Measurements from ENCODE around the gene ACSF2. TPM values are rescaled to one million over a fixed set of nuclear protein-coding genes. Genes with fewer than 3 reads are reported as not detected.

The ACSF2 gene
- total and polyA plus RNA-seq, 2 of the 13 experiments (the other 11 are each of a cell fraction or from before 2014, with no cell fraction given): 87.3 to 109 TPM

- TF ChIP-seq, protein P1, sequence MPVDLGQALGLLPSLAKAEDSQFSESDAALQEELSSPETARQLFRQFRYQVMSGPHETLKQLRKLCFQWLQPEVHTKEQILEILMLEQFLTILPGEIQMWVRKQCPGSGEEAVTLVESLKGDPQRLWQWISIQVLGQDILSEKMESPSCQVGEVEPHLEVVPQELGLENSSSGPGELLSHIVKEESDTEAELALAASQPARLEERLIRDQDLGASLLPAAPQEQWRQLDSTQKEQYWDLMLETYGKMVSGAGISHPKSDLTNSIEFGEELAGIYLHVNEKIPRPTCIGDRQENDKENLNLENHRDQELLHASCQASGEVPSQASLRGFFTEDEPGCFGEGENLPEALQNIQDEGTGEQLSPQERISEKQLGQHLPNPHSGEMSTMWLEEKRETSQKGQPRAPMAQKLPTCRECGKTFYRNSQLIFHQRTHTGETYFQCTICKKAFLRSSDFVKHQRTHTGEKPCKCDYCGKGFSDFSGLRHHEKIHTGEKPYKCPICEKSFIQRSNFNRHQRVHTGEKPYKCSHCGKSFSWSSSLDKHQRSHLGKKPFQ (CRISPR knock-in tag; IDR thresholded peaks at IDR 0.05; ENCODE audit: insufficient replicate concordance): peak; percentile 34
These were observed 88.4 kb downstream of the ACSF2 start (continued) for GRCh38 chr17:50514388-50514787.

DNA sequence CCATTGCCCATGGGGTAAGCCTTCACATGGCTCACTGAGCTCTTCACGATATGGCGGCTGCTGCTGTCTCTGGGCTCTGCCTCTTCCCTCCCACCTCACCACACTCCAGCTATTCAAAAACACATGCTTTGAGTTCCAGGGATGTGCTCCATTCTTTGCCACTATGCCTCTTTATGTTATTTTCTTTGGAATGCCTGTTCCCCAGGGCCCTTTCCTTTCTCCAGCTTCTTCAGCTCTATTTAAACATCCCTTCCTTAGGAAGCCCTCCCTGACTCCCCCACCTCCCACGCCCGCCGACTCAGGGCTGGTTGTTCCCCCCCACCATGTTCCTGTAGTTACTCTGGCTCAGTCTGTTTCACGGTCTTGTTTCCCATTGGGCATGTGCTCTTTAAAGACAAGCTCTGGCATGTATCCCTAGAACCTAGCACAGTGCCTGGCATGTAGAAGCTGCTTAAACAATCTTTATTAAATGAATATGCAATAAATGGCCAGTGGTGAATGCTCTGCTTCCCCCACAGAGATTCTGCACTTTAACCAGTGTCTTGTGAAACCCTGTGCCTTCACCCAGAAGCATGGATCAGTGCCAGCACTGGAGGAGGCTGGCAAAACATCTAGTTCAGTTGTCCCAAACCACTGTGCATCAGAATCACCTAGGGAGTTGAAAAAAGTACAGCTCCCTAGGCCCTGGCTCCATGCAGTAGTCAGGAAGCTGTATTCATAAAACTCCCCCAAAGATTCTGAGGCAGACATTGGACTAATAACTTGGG is 89.1 kb downstream of the ACSF2 start:
- H3K4me1 ChIP-seq (ENCODE audit: insufficient read depth, low read length): peaks cover 62% of the 10 kb centered on the region
- no peak overlapping the region for H3K9ac ChIP-seq (ENCODE audit: insufficient read depth, low read depth, low read length)
- peaks cover 0 to 8% of the 10 kb centered on the region in 2 experiments; a peak in 1 of 5 replicates for H3K27me3 ChIP-seq (ENCODE audit: control insufficient read depth in 1 of 2, insufficient read depth in 2 of 2, low read length in 2 of 2)
- in situ Hi-C loops (cut with HindIII; ENCODE audit: extremely low pct_ligation_motif_present, low pct_unique_long_range_greater_than_20kb): no loop called here
- no peaks in the 10 kb centered on the region for H4K20me1 ChIP-seq (ENCODE audit: insufficient read depth, low read length)
- peak; percentile 60 for DNase-seq (ENCODE audit: low spot score)
- WGBS (ENCODE audit: low lambda C conversion rate): 23% methylated on average over 6 of the region's 6 CpGs
- no peaks in the 10 kb centered on the region for H3K36me3 ChIP-seq (replicated peaks in 1 of 2; ENCODE audit: control insufficient read depth in 1 of 2, insufficient read depth in 2 of 2, low read length in 2 of 2)
- BruUV-seq (replicated peaks): no TSS peak
- H3K27ac ChIP-seq (ENCODE audit: extremely low read length, insufficient read depth, low read length): no peak overlapping the region
- no peak overlapping the region for H3K4me2 ChIP-seq (ENCODE audit: low read depth, low read length)
- no peak overlapping the region for H2AFZ ChIP-seq (ENCODE audit: low read length)
- no peaks in the 10 kb centered on the region for H3K9me3 ChIP-seq (ENCODE audit: low read length)
- no peak overlapping the region for H3K4me3 ChIP-seq (replicated peaks in 1 of 3; ENCODE audit: insufficient read depth in 1 of 3, low read depth in 2 of 3, low read length in 3 of 3)
- intact Hi-C loops (cut with micrococcal nuclease; ENCODE audit: unreplicated experiment): no loop called here
- no peak for ATAC-seq
- CTCF ChIA-PET (ENCODE audit: low intra/inter-chr PET ratio, low total read pairs): no interaction called here
- POLR2A ChIA-PET: interaction anchor here (0.5 to 1.8 kb wide), 3 partner anchors 11 to 124 kb away, joined by 3 to 4 read pairs (median 3); no protein-coding TSS in a partner anchor
- H3K79me2 ChIP-seq (ENCODE audit: insufficient read depth, low read length): no peaks in the 10 kb centered on the region
- no peak for FAIRE-seq
- TF ChIP-seq HNF4A (CRISPR knock-in tag; IDR thresholded peaks at IDR 0.05) (peak; percentile 61), ZNF3 (CRISPR knock-in tag; IDR thresholded peaks at IDR 0.05) (0 out of 2 replicates have a peak, but pooled peaks have one; percentile 38), PAWR (CRISPR knock-in tag; IDR thresholded peaks at IDR 0.05; ENCODE audit: borderline replicate concordance) (no peak), MAZ (IDR thresholded peaks at IDR 0.05; ENCODE audit: borderline replicate concordance, low read depth, low read length) (no peak), MAZ (CRISPR knock-in tag; IDR thresholded peaks at IDR 0.05; ENCODE audit: low read depth) (no peak), ZNF121 (CRISPR knock-in tag; IDR thresholded peaks at IDR 0.05) (no peak), ZNF225 (CRISPR knock-in tag; IDR thresholded peaks at IDR 0.05) (0 out of 2 replicates have a peak, but pooled peaks have one; percentile 31), ZEB1 (IDR thresholded peaks at IDR 0.05; ENCODE audit: insufficient replicate concordance, low read depth) (no peak), SP2 (CRISPR knock-in tag; IDR thresholded peaks at IDR 0.05) (no peak), ZBTB42 (CRISPR knock-in tag; IDR thresholded peaks at IDR 0.05) (no peak), CEBPB (IDR thresholded peaks at IDR 0.05; ENCODE audit: borderline replicate concordance, low read depth, low read length) (peak; percentile 60; the same call in 1 of the 2 replicates), TAF1 (CRISPR knock-in tag; IDR thresholded peaks at IDR 0.05) (no peak), TBX3 (IDR thresholded peaks at IDR 0.05; ENCODE audit: borderline replicate concordance) (no peak), SOX6 (IDR thresholded peaks at IDR 0.05) (no peak), SOX6 (CRISPR knock-in tag; IDR thresholded peaks at IDR 0.05) (0 out of 2 replicates have a peak, but pooled peaks have one; percentile 21)
- TF ChIP-seq, protein P2, sequence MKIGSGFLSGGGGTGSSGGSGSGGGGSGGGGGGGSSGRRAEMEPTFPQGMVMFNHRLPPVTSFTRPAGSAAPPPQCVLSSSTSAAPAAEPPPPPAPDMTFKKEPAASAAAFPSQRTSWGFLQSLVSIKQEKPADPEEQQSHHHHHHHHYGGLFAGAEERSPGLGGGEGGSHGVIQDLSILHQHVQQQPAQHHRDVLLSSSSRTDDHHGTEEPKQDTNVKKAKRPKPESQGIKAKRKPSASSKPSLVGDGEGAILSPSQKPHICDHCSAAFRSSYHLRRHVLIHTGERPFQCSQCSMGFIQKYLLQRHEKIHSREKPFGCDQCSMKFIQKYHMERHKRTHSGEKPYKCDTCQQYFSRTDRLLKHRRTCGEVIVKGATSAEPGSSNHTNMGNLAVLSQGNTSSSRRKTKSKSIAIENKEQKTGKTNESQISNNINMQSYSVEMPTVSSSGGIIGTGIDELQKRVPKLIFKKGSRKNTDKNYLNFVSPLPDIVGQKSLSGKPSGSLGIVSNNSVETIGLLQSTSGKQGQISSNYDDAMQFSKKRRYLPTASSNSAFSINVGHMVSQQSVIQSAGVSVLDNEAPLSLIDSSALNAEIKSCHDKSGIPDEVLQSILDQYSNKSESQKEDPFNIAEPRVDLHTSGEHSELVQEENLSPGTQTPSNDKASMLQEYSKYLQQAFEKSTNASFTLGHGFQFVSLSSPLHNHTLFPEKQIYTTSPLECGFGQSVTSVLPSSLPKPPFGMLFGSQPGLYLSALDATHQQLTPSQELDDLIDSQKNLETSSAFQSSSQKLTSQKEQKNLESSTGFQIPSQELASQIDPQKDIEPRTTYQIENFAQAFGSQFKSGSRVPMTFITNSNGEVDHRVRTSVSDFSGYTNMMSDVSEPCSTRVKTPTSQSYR (CRISPR knock-in tag; IDR thresholded peaks at IDR 0.05; ENCODE audit: borderline replicate concordance): peak; percentile 26; the same call in 1 of the 2 replicates
- TF ChIP-seq, protein P3, sequence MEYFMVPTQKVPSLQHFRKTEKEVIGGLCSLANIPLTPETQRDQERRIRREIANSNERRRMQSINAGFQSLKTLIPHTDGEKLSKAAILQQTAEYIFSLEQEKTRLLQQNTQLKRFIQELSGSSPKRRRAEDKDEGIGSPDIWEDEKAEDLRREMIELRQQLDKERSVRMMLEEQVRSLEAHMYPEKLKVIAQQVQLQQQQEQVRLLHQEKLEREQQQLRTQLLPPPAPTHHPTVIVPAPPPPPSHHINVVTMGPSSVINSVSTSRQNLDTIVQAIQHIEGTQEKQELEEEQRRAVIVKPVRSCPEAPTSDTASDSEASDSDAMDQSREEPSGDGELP (IDR thresholded peaks at IDR 0.05; ENCODE audit: borderline replicate concordance, low read depth): no peak

Data from HepG2 (cell line).